GM19455 (cell line): ENCODE data around the gene H6PD.

Experiments
- ATAC-seq: cut with Tn5 transposase; IDR thresholded peaks from one replicate; pipeline ENCODE4 v1.9.1; 2021; ENCODE audit not compliant: unreplicated experiment

Gene H6PD

DNA sequence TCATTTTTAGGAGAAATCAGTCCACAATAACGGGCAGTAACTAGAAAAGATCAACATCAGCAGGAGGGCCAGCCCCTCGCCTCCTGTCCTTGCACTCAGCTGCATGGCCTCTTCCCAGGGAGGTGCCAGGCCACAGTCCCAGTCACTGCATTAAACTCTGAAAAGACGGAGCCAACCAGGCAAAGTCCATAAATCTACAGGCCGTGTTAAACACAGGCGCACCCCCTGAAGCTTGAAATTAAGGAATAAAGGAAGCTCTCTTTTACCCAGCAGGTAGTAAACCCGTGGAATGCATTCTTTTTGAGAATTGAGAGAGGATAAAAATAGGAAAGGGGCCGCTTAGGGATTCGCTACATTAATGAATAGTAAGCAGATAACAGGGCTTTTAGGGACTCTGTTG is 18.4 kb downstream of the H6PD start:
- no peak for ATAC-seq

DNA sequence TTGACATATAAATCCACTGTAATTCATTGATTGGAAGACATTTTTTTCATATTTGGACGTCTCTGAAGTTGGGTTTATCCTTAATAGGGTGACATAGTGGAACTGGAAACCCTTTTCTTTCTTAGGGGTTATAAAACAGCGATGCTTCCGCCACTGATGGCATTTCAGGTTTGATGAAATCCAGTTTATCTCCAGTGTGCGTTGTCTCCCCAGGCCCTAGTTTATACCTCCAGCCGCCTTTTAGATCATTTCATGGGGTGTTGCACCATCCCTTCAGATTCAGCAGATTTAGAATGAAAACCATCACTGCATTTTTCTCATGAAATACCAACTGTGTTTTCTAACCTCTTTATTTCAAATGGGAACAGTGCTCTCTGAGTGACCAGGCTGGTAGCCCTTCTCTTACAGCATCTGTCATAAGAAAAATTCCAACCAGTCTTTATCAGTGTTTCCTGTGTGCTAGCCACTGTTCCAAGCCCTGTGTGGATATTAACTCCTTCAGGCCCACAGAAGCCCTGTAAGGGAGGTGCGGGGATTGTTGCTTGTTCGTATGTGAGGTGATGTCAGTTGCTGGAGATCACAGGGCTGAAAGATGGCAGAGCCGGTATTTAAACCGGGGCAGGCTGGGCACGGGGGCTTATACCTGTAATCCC is 19.0 kb downstream of the H6PD start:
- no peak for ATAC-seq

DNA sequence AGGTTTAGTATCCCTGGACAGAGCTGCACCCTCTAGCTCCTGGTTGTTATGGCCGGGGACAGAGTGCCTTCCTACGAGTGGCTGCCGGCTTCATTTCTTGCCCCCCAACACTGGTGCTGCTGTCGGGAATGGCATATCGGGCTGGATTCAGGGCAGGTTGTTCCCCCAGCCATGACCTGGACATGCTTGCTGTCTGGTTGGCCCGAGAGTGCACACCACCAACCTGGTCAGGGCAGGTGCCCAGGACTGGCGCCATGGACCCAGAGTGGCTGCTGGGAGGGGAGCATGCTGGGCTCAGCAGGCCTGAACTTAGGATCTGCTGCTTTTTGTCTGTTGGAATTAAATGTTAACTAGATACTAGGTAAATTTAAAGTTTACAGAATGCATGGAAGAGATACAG is 21.8 kb downstream of the H6PD start:
- ATAC-seq: no peak

DNA sequence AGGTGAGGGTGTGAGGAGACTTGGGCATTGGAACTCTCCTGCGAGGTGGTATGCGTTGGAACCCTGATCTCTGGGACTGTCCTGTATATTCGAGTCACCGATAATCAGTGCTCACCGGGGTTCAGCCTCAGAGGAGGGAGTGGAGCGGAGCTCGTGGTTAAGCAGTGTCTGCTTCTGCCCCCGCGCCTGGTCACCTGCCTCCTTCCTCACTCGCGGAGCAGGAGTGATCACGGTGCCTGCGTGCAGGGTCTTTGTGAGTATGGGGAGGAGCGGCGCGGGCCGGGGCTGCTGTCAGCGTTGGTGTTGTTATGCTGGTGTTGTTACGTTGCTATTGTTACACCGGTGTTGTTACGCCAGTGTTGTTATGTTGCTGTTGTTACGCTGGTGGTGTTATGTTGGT is 23.3 kb downstream of the H6PD start:
- no peak for ATAC-seq

DNA sequence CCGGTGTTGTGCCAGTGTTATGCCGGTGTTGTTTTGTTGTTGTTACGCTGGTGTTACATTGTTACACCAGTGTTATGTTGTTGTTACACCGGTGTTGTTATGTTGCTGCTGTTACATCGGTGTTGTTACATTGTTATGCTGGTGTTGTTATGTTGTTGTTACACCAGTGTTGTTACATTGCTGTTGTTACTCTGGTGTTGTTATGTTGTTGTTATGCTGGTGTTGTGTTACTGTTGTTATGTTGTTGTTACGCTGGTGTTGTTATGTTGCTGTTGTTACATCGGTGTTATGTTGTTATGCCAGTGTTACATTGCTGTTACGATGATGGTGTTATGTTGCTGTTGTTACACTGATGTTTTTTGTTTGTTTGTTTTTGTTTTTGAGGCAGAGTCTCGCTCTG is 24.1 kb downstream of the H6PD start:
- no peak for ATAC-seq

DNA sequence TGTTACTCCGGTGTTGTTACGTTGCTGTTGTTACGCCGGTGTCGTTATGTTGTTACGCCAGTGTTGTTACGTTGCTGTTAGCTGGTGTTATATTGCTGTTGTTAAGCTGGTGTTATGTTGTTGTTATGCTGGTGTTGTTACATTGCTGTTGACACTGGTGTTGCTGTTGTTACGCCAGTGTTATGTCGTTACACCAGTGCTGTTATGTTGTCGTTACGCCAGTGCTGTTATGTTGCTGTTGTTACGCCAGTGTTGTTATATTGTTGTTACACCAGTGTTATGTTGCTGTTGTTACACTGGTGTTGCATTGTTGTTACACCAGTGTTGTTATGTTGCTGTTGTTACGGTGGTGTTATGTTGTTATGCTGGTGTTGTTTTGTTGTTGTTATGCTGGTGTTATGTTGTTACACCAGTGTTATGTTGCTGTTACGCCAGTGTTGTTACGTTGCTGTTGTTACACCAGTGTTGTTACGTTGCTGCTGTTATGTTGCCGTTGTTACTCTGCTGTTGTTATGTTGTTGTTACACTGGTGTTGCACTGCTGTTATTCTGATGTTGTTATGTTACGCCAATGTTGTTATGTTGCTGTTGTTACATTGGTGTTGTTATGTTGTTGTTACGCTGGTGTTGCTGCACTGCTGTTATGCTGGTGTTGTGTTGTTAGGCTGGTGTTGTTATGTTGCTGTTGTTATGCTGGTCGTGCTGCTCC is 25.6 kb downstream of the H6PD start:
- no peak for ATAC-seq

DNA sequence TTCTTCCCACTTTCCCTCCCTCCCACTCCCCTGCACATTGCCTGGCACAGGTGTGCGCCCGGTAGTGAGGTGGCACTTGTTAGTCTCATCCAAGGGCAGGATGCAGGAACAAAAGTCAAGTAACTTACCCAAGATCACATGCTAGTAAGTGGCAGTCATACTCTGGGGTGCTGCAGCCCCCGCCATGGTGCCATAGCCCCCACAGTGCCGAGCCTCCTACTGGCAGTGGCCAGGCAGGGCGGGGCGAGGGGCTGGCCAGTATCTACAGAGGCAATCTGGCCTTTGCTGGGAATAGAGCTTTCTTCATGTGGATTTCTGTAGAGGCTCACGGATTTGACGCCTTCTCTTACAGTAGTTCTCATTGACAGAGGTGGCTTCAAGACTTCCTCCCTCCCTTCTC is 26.9 kb downstream of the H6PD start:
- ATAC-seq: no peak

DNA sequence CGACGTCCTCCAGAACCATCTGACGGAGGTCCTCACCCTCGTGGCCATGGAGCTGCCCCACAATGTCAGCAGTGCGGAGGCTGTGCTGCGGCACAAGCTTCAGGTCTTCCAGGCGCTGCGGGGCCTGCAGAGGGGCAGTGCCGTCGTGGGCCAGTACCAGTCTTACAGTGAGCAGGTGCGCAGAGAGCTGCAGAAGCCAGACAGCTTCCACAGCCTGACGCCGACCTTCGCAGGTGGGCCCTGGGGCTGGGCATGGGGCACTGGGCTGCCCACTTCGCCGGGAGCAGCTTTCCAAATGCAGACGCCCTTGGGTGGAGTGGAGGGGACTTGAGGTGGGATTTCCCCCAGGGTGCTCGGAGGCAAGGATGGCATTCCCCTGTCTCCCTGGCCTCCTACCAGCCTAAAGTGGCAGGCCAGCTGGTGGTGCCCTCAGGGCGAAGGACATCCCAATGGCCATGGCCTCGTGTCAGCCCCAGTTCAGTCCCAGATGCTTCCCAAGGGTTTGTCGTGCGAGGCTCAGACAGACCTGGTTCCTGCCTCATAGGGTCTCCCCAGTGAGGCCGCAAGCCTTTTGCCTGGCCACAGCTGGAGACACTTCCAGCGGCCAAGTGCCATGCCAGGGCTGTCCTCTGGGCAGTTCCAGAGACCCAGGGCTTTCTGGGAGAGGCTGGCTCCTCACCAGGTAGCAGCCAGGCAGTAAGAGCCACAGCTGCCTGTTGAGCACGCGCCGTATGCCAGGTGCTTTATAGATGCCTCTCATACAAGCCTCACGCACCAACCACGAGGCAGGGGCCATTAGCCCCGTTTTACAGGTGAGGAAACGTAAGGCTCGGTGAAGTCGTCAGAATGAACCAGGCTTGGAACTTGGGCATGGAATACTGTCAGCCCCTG is 27.8 kb downstream of the H6PD start:
- ATAC-seq: no peak

DNA sequence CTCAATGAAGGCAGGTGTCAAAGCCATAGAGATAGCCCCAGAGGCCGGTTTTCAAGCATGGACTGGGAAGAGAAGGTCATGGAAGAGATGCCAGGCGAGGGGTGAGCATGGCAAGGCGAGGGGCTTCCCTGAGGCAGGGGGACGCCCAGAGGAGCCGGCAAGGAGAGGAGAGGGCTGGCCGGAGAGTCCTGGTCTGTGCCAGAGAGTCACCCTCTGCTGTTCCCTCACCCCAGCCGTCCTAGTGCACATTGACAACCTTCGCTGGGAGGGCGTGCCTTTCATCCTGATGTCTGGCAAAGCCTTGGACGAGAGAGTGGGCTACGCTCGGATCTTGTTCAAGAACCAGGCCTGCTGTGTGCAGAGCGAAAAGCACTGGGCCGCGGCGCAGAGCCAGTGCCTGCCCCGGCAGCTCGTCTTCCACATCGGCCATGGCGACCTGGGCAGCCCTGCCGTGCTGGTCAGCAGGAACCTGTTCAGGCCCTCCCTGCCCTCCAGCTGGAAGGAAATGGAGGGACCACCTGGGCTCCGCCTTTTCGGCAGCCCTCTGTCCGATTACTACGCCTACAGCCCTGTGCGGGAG is 28.8 kb downstream of the H6PD start:
- ATAC-seq: no peak

DNA sequence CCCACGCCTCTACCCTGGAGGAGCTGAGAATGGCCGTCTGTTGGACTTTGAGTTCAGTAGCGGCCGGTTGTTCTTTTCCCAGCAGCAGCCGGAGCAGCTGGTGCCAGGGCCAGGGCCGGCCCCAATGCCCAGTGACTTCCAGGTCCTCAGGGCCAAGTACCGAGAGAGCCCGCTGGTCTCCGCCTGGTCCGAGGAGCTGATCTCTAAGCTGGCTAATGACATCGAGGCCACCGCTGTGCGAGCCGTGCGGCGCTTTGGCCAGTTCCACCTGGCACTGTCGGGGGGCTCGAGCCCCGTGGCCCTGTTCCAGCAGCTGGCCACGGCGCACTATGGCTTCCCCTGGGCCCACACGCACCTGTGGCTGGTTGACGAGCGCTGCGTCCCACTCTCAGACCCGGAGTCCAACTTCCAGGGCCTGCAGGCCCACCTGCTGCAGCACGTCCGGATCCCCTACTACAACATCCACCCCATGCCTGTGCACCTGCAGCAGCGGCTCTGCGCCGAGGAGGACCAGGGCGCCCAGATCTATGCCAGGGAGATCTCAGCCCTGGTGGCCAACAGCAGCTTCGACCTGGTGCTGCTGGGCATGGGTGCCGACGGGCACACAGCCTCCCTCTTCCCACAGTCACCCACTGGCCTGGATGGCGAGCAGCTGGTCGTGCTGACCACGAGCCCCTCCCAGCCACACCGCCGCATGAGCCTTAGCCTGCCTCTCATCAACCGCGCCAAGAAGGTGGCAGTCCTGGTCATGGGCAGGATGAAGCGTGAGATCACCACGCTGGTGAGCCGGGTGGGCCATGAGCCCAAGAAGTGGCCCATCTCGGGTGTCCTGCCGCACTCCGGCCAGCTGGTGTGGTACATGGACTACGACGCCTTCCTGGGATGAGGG is 29.7 kb downstream of the H6PD start:
- no peak for ATAC-seq

DNA sequence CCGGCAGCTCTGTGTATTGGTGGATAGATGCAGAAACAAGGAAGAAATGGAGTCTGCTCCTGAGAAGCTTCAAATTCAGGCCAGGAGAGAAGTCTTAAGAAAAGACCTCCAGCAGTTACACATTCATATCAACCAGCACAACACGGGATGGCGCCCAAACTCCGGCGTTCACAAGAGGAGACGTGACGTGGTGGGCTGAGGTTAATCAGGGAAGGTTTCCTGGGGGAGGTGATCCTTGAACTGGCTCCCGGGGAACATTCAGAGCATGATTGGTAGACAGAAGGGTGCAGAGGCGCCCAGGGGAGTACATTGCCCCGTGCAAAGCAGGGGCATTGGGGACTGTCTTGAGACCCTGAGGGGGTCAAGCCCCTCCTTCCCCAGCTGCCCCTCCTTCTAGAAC is 30.5 kb downstream of the H6PD start:
- no peak for ATAC-seq

DNA sequence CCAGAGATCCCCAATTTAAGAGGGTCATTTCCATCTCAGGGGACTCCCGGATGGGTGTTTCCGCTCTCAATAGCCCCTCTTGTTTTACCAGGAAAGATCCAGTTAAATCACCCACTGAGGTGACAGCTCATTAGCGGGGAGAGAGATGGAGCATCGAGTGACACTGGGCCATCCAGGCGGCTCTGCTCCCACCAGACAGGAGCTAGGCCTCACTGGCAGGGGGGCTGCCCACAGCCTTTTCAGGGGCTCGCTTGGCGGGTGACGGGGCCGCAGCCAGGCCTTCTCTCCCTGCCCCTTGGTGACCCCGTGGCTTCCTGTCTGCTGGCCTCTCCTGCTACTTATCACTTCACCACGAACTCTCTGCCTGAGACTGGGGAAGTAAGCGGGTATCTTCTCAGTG is 31.4 kb downstream of the H6PD start:
- ATAC-seq: no peak

DNA sequence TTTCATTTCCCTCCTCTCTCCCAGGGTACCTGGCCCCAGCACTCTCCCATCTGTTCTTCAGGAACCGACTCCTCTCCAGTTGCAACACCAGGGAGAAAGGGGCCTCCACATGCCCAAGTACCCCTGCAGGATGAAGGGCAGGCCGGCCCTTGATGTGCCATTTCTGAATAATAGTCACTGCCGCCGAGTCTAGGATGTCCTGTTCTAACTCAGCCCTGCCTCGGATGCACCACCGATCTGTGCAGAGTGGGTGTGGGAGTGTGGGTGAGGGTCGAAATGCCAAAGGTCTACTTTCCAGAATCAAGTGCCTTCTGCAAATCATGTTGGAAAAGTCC is 32.7 kb downstream of the H6PD start:
- no peak for ATAC-seq

DNA sequence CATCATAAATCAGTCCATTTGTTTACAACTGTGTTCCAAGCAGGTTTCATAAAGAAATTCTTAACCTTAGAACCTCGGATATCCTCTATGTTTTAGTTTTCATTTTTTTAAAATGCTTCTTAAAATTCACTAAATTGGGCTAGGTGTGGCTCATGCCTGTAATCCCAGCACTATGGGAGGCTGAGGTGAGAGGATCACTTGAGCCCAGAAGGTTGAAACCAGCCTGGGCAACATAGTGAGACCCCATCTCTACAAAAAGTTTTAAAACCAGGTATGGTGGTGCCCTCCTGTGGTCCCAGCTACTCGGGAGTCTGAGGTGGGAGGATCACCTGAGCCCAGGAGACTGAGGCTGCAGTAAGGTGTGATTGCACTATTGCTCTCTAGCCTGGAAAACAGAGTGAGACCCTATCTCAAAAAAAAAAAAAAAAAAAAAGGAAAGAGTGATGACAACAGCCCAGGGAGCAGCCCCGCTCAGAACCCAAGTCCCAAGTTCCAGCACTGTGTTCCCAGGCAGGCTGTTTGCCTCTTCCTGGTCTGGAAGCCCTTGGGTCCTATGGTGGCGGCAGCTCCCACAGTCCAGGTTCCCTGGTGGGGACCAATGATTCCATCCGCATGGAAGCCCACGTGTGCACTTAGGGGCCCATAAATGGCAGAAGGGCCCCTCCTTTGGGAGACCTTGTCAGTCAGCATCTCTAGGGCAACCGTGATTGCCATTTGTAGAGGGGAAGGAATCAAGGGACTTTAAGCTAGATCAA is 33.4 kb downstream of the H6PD start:
- ATAC-seq: no peak

DNA sequence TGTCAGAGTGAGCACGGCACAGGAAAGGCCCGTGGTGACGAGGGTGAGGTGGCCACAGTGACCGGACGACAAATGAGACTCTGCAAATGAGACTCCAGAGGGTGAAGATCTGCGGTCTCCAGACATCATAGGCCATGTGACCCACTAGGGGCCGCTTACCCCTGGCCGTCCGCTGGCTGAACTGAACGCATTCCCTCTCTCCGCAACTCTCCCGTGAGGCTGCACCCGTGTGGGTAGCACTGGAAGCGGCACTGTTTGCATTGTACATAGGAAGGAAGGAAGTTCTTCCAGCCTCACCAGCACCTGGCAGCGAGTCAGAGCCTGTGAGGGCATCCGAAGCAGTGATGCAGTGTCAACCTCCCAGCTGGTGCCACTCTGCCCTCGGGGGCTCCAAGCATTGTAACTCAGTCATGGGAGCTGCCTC is 34.5 kb downstream of the H6PD start:
- no peak for ATAC-seq

DNA sequence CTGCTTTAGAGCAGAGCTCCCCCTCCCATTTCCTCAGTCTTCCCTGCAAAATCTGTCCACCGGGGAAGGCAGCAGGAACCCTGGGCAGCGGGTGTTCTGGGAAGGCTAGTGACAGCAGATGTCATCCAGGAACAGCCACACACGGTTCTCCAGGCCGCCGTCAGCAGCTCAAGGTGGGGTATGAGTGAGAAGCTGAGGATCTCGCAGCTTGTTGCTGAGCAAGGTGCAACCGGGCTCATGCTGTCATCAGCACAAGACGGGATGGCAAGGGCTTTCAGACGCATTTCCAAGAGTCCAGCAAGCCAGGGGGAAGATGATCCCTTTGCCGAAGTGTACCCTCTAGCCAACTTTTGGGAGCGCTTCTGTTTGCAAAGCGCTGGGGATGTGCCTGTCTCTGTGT is 35.1 kb downstream of the H6PD start:
- no peak for ATAC-seq

DNA sequence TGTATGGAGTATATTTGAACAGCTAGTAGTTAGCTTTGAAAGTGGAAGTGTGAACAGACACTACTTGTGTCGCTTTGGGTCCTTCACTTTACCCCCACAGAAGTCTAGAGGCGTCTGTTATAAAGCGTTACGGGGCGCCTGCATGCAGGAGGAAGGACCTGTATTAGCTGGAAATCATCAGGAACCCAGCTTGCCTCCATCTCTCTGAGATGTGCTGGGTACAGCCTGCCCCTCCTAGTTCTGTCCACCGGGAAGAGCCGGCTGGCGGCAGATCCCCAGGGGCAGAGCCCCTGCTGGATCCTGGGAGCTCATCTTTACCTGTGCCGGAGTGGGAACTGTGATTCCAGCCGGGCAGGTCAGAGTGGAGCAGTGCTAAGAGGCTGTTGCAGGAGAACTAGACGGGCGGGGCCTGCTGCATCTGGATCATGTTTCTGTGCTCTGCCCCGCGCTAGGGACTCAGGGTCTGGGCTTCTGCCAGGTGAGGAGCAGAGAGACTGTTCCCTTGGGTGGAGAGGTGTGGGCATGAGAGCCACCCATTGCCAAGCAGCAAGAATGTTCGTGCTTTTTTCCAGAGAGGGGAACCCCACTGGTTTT is 35.8 kb downstream of the H6PD start:
- no peak for ATAC-seq

DNA sequence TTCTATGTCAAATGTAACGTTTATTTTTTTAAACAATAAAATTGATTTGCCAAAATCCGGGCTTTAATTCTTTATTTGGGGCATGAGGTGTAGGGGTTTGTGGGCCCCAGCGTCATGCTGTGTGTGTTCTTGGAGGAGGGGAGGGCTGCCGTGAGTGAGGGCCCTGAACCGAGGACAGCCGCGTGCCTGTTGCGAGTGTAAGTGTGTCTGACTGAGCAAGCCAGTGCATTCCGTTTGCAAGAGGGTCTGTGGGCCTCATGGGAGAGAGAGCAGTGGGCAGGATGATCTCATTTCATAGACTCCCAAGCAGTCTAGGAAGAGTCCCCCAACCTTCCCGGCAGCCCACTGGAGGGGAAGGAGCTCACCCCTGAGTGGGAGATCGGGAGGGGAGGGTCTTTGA is 36.7 kb downstream of the H6PD start:
- ATAC-seq: no peak

DNA sequence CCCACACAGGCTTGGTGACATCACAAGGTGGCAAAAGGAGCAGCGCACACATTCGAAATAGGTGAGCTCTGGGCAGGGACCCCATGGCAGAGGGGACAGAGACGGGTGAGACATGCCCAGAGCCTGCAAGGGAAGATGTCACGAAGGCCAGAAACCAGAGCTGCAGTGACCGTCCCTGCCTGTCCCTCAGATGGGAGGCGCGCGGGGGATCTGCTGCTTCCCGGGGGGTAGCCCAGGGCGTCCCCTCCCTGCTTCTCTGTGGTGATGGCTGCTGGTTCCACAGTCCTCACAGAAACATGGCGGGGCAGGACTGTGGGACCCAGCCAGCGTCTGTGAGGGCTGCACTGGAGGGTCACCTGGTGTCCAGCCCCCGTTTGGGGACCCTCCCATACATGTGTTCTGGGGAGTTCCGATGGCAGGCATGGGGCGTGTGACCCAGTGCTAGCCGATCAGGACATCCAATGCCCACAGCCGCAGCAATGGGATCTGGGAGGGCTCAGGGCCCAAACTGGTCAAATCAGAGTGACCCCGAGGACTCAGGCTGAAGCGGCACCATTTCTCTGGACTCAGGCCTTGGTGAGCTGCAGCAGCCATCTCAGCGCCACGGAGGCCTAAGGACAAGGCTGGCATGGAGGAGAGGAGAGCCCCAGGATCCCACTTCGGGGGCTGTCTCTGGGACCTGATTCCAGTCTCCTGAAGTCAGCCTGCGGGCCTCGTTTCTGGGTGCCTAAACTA is 37.5 kb downstream of the H6PD start:
- no peak for ATAC-seq
